HEK293 (cell line): Measurements from ENCODE around the gene ALOXE3.

Experiments
- CTCF ChIA-PET: fragments of 350-600 bp; formaldehyde crosslinking; extraction: SDS; loops from one replicate; lab custom pipeline; 2021; ENCODE audit warnings: antibody characterized with exemption; lab: Yijun Ruan, JAX
- POLR2A ChIA-PET: fragments of 300-600 bp; formaldehyde crosslinking; extraction: SDS; loops from one replicate; lab custom pipeline; 2020; ENCODE audit warnings: antibody characterized with exemption, inconsistent platforms; lab: Yijun Ruan, JAX
- H3K27ac ChIP-seq: fragments of 200-500 bp; sonication (Bioruptor generic); 2 replicates; pipeline ENCODE4 v1.5.1; 2014; ENCODE audit warnings: low read depth, low read length, control low read depth, inconsistent platforms; ENCODE audit errors: extremely low read depth
- H3K36me3 ChIP-seq, 2 experiments: fragments of 200-500 bp in 1 of 2; sonication (Bioruptor generic) in 1 of 2; 1 replicate in 1 of 2; 2 replicates in 1 of 2; pipeline ENCODE4 v1.5.1; 2014 to 2017; ENCODE audit warnings: inconsistent platforms in 2 of 2, low read length in 2 of 2; ENCODE audit not compliant: control insufficient read depth in 2 of 2, insufficient read depth in 1 of 2
- H3K4me1 ChIP-seq: fragments of 200-500 bp; sonication (Bioruptor generic); 2 replicates; pipeline ENCODE4 v1.5.1; 2014; ENCODE audit warnings: mild to moderate bottlenecking, low read length, inconsistent platforms; ENCODE audit not compliant: control insufficient read depth, insufficient read depth
- H3K4me3 ChIP-seq: 2 replicates; pipeline ENCODE4 v1.5.1; 2011; ENCODE audit warnings: low read depth, mild to moderate bottlenecking, control low read depth, low read length, moderate library complexity
- H3K9me3 ChIP-seq: fragments of 200-500 bp; sonication (Bioruptor generic); 2 replicates; pipeline ENCODE4 v1.5.1; 2014; ENCODE audit warnings: low read depth, low read length, inconsistent platforms; ENCODE audit not compliant: control insufficient read depth, insufficient read depth
- GLIS2 ChIP-seq: fragments of 450-650 bp; formaldehyde crosslinking; IDR thresholded peaks from 2 replicates; pipeline ENCODE4 v1.5.1; 2016; ENCODE audit warnings: missing biosample characterization, missing genetic modification characterization
- PBX3 ChIP-seq: sonication (generic); formaldehyde crosslinking; IDR thresholded peaks from 2 replicates; pipeline ENCODE4 v1.8.1; 2022; ENCODE audit warnings: mild to moderate bottlenecking, moderate library complexity, missing genetic modification reagents
- ZBTB49 ChIP-seq: fragments of 450-650 bp; formaldehyde crosslinking; IDR thresholded peaks from 2 replicates; pipeline ENCODE4 v1.5.1; 2016; ENCODE audit warnings: missing biosample characterization, missing genetic modification characterization, low read depth
- ZFP41 ChIP-seq: fragments of 450-650 bp; formaldehyde crosslinking; IDR thresholded peaks from 2 replicates; pipeline ENCODE4 v1.5.1; 2016; ENCODE audit warnings: missing biosample characterization, missing genetic modification characterization, borderline replicate concordance
- ZNF121 ChIP-seq: fragments of 450-650 bp; formaldehyde crosslinking; IDR thresholded peaks from 2 replicates; pipeline ENCODE4 v1.5.1; 2016; ENCODE audit warnings: missing biosample characterization, missing genetic modification characterization
- ZNF146 ChIP-seq: fragments of 450-650 bp; formaldehyde crosslinking; IDR thresholded peaks from 2 replicates; pipeline ENCODE4 v1.5.1; 2016; ENCODE audit warnings: missing biosample characterization, missing genetic modification characterization
- ZNF157 ChIP-seq: fragments of 450-650 bp; formaldehyde crosslinking; IDR thresholded peaks from 2 replicates; pipeline ENCODE4 v1.5.1; 2016; ENCODE audit warnings: missing biosample characterization, missing genetic modification characterization
- ZNF274 ChIP-seq, 2 experiments: fragments of 200-500 bp in 1 of 2; fragments of 450-650 bp in 1 of 2; sonication (Bioruptor generic) in 1 of 2; formaldehyde crosslinking in 1 of 2; IDR thresholded peaks; 2 replicates each; pipeline versions ENCODE4 v1.5.1 to v1.6.1; 2014 to 2016; ENCODE audit warnings: borderline replicate concordance in 1 of 2, inconsistent platforms in 1 of 2, low read length in 1 of 2, missing biosample characterization in 1 of 2, missing genetic modification characterization in 1 of 2
- ZNF423 ChIP-seq: fragments of 450-650 bp; formaldehyde crosslinking; IDR thresholded peaks from 2 replicates; pipeline ENCODE4 v1.5.1; 2016; ENCODE audit warnings: missing biosample characterization, missing genetic modification characterization
- ZNF529 ChIP-seq: fragments of 450-650 bp; formaldehyde crosslinking; IDR thresholded peaks from 2 replicates; pipeline ENCODE4 v1.5.1; 2017; ENCODE audit warnings: missing genetic modification characterization, missing biosample characterization; ENCODE audit not compliant: insufficient replicate concordance
- ZNF530 ChIP-seq: fragments of 450-650 bp; formaldehyde crosslinking; IDR thresholded peaks from 2 replicates; pipeline ENCODE4 v1.5.1; 2016; ENCODE audit warnings: low read depth, missing biosample characterization, missing genetic modification characterization
- ZSCAN18 ChIP-seq: fragments of 450-650 bp; formaldehyde crosslinking; IDR thresholded peaks from 2 replicates; pipeline ENCODE4 v1.5.1; 2016; ENCODE audit warnings: missing biosample characterization, missing genetic modification characterization
- TF ChIP-seq, protein P1 (sequence below): fragments of 450-650 bp; formaldehyde crosslinking; IDR thresholded peaks from 2 replicates; pipeline ENCODE4 v1.5.1; 2017; ENCODE audit warnings: missing biosample characterization, mild to moderate bottlenecking, missing genetic modification characterization, moderate library complexity

The ALOXE3 gene

DNA sequence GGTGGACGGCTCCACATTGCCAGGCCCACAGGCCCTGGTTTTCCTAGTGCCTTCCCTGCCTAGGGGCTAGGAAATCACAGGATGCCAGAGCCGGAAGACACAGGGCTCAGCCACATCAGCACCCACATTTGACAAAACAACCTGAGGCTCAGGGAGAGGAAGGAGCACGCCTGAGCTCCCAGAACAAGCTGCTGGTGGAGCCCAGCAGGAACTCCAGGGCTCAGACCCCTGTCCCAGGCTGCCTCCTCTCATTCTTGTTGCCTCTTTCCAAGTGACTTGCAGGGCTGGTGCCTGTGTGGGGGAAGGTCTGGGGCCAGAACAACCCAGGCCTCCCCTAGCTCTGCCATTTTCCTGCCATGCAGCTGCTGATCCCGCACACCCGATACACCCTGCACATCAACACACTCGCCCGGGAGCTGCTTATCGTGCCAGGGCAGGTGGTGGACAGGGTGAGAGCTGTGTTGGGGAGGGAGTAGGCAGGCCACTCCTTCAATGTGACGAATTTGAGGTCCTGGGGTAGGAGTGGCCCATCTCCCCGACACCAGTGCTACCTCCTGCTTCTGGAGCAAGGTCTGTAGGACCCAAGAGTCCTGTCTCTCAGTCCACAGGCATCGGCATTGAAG, 71.9 kb downstream of the ALOXE3 start:
- H3K4me1 ChIP-seq, result no peaks in the 10 kb centered on the region
- no peaks in the 10 kb centered on the region for H3K9me3 ChIP-seq
- ChIA-PET CTCF (interaction anchor here (0.6 to 3.3 kb wide), 7 partner anchors 11 to 303 kb away, joined by 3 to 18 read pairs (median 4); no protein-coding TSS in a partner anchor), POLR2A (no interaction called here)
- H3K4me3 ChIP-seq, result no peak overlapping the region
- H3K36me3 ChIP-seq, result no peaks in the 10 kb centered on the region
- TF ChIP-seq GLIS2 (tag by site-specific recombination), result no peak
- no peak for TF ChIP-seq ZNF121 (tag by site-specific recombination)
- no peak for TF ChIP-seq ZNF274 (IDR thresholded peaks at IDR 0.05; ENCODE audit: low read length)
- TF ChIP-seq ZNF274 (tag by site-specific recombination; IDR thresholded peaks at IDR 0.05; ENCODE audit: borderline replicate concordance), result no peak
- TF ChIP-seq ZNF529 (tag by site-specific recombination), result no peak
- TF ChIP-seq ZNF146 (tag by site-specific recombination), result no peak
- no peak for TF ChIP-seq PBX3 (CRISPR knock-in tag)
- TF ChIP-seq, protein P1, sequence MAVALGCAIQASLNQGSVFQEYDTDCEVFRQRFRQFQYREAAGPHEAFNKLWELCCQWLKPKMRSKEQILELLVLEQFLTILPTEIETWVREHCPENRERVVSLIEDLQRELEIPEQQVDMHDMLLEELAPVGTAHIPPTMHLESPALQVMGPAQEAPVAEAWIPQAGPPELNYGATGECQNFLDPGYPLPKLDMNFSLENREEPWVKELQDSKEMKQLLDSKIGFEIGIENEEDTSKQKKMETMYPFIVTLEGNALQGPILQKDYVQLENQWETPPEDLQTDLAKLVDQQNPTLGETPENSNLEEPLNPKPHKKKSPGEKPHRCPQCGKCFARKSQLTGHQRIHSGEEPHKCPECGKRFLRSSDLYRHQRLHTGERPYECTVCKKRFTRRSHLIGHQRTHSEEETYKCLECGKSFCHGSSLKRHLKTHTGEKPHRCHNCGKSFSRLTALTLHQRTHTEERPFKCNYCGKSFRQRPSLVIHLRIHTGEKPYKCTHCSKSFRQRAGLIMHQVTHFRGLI (tag by site-specific recombination), result no peak
- no peak for TF ChIP-seq ZNF423 (tag by site-specific recombination)
- no peak for TF ChIP-seq ZBTB49 (tag by site-specific recombination)
- no peak for TF ChIP-seq ZNF530
- no peak for TF ChIP-seq ZSCAN18 (tag by site-specific recombination)
- TF ChIP-seq ZNF157 (tag by site-specific recombination), result no peak
- TF ChIP-seq ZFP41 (tag by site-specific recombination), result no peak
- no peak overlapping the region for H3K27ac ChIP-seq
